ENCODE data around the gene GAGE12G.
"Not testable (repeated sequence)": the region's sequence is repeated elsewhere in the genome, so short reads cannot be mapped to it uniquely, and the experiment has no call there.

Gene GAGE12G, protein sequence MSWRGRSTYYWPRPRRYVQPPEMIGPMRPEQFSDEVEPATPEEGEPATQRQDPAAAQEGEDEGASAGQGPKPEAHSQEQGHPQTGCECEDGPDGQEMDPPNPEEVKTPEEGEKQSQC

DNA sequence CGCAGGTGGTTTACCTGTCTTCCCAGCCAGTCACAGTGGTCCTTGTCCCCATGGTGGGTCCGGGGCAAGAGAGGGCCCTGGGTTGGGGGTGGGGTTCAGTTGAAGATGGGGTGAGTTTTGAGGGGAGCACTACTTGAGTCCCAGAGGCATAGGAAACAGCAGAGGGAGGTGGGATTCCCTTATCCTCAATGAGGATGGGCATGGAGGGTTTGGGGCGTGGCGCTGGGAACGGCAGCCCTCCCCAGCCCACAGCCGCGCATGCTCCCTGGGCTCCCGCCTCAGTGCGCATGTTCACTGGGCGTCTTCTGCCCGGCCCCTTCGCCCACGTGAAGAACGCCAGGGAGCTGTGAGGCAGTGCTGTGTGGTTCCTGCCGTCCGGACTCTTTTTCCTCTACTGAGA lies at the start of gene GAGE12G:
GAGE12G (plus strand) TSS at position 301 of the 400 bp plus-strand sequence. CDS start 1,155 bp downstream, outside the sequence.
- not testable (repeated sequence) for H3K9me3 Mint-ChIP-seq; H3K27ac Mint-ChIP-seq; H3K4me3 Mint-ChIP-seq; H3K4me1 Mint-ChIP-seq; H3K27me3 Mint-ChIP-seq (ENCODE audit: low read depth); H3K36me3 Mint-ChIP-seq (ENCODE audit: low read depth)

DNA sequence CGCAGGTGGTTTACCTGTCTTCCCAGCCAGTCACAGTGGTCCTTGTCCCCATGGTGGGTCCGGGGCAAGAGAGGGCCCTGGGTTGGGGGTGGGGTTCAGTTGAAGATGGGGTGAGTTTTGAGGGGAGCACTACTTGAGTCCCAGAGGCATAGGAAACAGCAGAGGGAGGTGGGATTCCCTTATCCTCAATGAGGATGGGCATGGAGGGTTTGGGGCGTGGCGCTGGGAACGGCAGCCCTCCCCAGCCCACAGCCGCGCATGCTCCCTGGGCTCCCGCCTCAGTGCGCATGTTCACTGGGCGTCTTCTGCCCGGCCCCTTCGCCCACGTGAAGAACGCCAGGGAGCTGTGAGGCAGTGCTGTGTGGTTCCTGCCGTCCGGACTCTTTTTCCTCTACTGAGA lies 38.3 kb upstream of the GAGE12G start, which contains the start of gene GAGE12C:
GAGE12C (plus strand) TSS at position 301 of the 400 bp plus-strand sequence. CDS start 1,155 bp downstream, outside the sequence.
- not testable (repeated sequence) for H3K4me3 Mint-ChIP-seq; H3K9me3 Mint-ChIP-seq; H3K36me3 Mint-ChIP-seq (ENCODE audit: low read depth); H3K27ac Mint-ChIP-seq; H3K27me3 Mint-ChIP-seq (ENCODE audit: low read depth); H3K4me1 Mint-ChIP-seq

DNA sequence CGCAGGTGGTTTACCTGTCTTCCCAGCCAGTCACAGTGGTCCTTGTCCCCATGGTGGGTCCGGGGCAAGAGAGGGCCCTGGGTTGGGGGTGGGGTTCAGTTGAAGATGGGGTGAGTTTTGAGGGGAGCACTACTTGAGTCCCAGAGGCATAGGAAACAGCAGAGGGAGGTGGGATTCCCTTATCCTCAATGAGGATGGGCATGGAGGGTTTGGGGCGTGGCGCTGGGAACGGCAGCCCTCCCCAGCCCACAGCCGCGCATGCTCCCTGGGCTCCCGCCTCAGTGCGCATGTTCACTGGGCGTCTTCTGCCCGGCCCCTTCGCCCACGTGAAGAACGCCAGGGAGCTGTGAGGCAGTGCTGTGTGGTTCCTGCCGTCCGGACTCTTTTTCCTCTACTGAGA lies 28.8 kb upstream of the GAGE12G start, which contains the start of gene GAGE12D:
GAGE12D (plus strand) TSS at position 301 of the 400 bp plus-strand sequence. CDS start 1,155 bp downstream, outside the sequence.
- not testable (repeated sequence) for H3K4me1 Mint-ChIP-seq; H3K27me3 Mint-ChIP-seq (ENCODE audit: low read depth); H3K27ac Mint-ChIP-seq; H3K36me3 Mint-ChIP-seq (ENCODE audit: low read depth); H3K9me3 Mint-ChIP-seq; H3K4me3 Mint-ChIP-seq

DNA sequence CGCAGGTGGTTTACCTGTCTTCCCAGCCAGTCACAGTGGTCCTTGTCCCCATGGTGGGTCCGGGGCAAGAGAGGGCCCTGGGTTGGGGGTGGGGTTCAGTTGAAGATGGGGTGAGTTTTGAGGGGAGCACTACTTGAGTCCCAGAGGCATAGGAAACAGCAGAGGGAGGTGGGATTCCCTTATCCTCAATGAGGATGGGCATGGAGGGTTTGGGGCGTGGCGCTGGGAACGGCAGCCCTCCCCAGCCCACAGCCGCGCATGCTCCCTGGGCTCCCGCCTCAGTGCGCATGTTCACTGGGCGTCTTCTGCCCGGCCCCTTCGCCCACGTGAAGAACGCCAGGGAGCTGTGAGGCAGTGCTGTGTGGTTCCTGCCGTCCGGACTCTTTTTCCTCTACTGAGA lies 19.2 kb upstream of the GAGE12G start, which contains the start of gene GAGE12E:
GAGE12E (plus strand) TSS at position 301 of the 400 bp plus-strand sequence. CDS start 1,155 bp downstream, outside the sequence.
- not testable (repeated sequence) for H3K9me3 Mint-ChIP-seq; H3K36me3 Mint-ChIP-seq (ENCODE audit: low read depth); H3K4me1 Mint-ChIP-seq; H3K27ac Mint-ChIP-seq; H3K27me3 Mint-ChIP-seq (ENCODE audit: low read depth); H3K4me3 Mint-ChIP-seq

DNA sequence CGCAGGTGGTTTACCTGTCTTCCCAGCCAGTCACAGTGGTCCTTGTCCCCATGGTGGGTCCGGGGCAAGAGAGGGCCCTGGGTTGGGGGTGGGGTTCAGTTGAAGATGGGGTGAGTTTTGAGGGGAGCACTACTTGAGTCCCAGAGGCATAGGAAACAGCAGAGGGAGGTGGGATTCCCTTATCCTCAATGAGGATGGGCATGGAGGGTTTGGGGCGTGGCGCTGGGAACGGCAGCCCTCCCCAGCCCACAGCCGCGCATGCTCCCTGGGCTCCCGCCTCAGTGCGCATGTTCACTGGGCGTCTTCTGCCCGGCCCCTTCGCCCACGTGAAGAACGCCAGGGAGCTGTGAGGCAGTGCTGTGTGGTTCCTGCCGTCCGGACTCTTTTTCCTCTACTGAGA lies 9.7 kb upstream of the GAGE12G start, which contains the start of gene GAGE12F:
GAGE12F (plus strand) TSS at position 301 of the 400 bp plus-strand sequence. CDS start 1,155 bp downstream, outside the sequence.
- not testable (repeated sequence) for H3K4me1 Mint-ChIP-seq; H3K4me3 Mint-ChIP-seq; H3K27ac Mint-ChIP-seq; H3K9me3 Mint-ChIP-seq; H3K36me3 Mint-ChIP-seq (ENCODE audit: low read depth); H3K27me3 Mint-ChIP-seq (ENCODE audit: low read depth)

DNA sequence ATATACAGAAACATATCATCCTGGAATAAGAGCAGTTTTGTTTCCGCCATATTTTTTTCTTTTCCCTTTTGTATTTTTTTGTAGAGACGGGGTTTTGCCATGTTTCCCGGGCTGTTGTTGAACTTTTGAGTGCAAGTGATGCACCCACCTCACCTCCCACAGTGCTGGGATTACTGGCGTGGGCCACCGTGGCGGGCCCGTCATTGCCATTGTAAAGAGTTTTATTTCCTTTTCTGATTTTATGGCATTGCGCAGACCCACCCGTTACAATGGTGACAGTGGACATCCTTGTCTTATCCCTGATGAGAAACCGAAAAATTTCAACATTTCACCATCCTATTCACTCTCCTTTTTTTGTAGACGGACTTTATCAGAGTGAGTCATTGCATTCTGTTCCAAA lies 1.5 kb upstream of the GAGE12G start:
- not testable (repeated sequence) for H3K27me3 Mint-ChIP-seq (ENCODE audit: low read depth); H3K36me3 Mint-ChIP-seq (ENCODE audit: low read depth); H3K4me1 Mint-ChIP-seq; H3K4me3 Mint-ChIP-seq; H3K9me3 Mint-ChIP-seq; H3K27ac Mint-ChIP-seq

DNA sequence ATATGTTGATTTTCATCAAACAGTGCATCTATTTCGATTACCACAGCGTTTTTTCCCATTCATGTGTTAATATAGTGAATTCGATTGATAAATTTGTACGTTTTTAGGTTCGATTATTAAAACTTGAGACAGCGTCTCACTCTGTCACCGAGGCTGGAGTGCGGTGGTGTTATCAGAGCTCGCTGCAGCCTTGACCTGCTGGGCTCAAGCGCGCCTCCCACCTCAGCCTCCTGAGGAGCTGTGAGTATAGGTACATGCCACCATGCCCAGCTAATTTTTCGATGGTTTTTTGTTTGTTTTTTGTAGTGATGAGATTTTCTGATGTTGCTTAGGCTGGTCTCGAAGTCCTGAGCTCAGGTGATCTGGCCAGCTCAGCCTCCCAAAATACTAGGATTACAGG lies 1.0 kb upstream of the GAGE12G start:
- H3K27me3 Mint-ChIP-seq (ENCODE audit: low read depth); H3K9me3 Mint-ChIP-seq; H3K4me1 Mint-ChIP-seq; H3K4me3 Mint-ChIP-seq; H3K27ac Mint-ChIP-seq; H3K36me3 Mint-ChIP-seq (ENCODE audit: low read depth): not testable (repeated sequence)

DNA sequence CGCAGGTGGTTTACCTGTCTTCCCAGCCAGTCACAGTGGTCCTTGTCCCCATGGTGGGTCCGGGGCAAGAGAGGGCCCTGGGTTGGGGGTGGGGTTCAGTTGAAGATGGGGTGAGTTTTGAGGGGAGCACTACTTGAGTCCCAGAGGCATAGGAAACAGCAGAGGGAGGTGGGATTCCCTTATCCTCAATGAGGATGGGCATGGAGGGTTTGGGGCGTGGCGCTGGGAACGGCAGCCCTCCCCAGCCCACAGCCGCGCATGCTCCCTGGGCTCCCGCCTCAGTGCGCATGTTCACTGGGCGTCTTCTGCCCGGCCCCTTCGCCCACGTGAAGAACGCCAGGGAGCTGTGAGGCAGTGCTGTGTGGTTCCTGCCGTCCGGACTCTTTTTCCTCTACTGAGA lies 9.4 kb downstream of the GAGE12G start, which contains the start of gene GAGE12H:
GAGE12H (plus strand) TSS at position 301 of the 400 bp plus-strand sequence. CDS start 1,155 bp downstream, outside the sequence.
- H3K27me3 Mint-ChIP-seq (ENCODE audit: low read depth); H3K4me3 Mint-ChIP-seq; H3K9me3 Mint-ChIP-seq; H3K36me3 Mint-ChIP-seq (ENCODE audit: low read depth); H3K4me1 Mint-ChIP-seq; H3K27ac Mint-ChIP-seq: not testable (repeated sequence)

DNA sequence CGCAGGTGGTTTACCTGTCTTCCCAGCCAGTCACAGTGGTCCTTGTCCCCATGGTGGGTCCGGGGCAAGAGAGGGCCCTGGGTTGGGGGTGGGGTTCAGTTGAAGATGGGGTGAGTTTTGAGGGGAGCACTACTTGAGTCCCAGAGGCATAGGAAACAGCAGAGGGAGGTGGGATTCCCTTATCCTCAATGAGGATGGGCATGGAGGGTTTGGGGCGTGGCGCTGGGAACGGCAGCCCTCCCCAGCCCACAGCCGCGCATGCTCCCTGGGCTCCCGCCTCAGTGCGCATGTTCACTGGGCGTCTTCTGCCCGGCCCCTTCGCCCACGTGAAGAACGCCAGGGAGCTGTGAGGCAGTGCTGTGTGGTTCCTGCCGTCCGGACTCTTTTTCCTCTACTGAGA lies 19.0 kb downstream of the GAGE12G start, which contains the start of gene GAGE2A:
GAGE2A (plus strand) TSS at position 301 of the 400 bp plus-strand sequence. CDS start 1,155 bp downstream, outside the sequence.
- H3K27ac Mint-ChIP-seq; H3K27me3 Mint-ChIP-seq (ENCODE audit: low read depth); H3K9me3 Mint-ChIP-seq; H3K4me3 Mint-ChIP-seq; H3K4me1 Mint-ChIP-seq; H3K36me3 Mint-ChIP-seq (ENCODE audit: low read depth): not testable (repeated sequence)

DNA sequence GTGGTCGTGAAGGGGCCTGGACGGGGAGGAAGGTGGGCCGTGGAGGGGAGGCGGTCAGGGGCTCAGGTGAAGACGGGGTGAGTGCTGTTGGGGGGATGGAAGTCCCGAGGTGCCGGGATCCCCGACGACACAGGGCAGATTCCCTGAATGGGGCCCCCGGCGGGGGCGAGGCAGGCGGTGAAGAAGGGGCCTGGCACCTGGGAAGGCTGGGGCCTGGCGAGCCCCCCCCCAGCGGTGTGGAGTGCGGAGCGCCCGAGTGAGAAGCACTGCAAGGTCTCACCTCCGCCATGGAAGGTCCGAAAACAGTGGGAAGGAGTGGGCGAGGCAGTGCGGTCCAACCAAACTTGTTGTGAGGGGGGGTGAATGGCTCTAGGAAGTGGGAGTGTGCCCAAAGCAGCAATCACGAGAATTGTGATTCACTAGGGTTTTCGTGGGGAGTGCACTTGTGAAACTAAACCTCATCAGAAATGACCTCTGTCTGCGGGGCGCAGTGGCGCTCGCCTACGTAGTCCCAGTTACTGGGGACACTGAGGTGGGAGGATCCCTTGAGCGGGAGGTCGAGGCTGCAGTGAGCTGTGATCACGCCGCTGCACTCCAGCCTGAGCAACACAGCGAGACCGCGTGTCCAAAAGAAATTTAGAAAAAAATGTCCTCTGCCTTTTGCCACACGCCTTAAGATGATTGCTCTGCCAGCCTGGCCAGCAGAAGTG lies 19.7 kb downstream of the GAGE12G start:
- not testable (repeated sequence) for H3K27ac Mint-ChIP-seq; H3K4me3 Mint-ChIP-seq; H3K27me3 Mint-ChIP-seq (ENCODE audit: low read depth); H3K9me3 Mint-ChIP-seq; H3K36me3 Mint-ChIP-seq (ENCODE audit: low read depth); H3K4me1 Mint-ChIP-seq

DNA sequence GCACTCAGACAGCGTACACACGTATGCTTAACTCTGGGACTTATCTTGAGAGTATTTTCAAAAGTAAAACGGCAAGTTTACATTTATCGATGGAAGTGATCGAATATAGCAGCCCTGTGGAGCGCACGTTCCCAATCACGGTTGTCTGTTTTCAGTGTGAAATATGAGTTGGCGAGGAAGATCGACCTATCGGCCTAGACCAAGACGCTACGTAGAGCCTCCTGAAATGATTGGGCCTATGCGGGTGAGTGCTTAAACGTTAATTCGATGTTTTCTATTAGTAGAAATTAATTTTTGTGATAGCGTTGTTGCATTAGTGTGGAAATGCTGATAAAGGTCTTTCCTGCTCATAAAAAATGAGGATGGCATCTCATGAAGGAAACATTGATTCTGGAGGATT lies 20.3 kb downstream of the GAGE12G start:
- not testable (repeated sequence) for H3K27ac Mint-ChIP-seq; H3K36me3 Mint-ChIP-seq (ENCODE audit: low read depth); H3K4me3 Mint-ChIP-seq; H3K27me3 Mint-ChIP-seq (ENCODE audit: low read depth); H3K9me3 Mint-ChIP-seq; H3K4me1 Mint-ChIP-seq

DNA sequence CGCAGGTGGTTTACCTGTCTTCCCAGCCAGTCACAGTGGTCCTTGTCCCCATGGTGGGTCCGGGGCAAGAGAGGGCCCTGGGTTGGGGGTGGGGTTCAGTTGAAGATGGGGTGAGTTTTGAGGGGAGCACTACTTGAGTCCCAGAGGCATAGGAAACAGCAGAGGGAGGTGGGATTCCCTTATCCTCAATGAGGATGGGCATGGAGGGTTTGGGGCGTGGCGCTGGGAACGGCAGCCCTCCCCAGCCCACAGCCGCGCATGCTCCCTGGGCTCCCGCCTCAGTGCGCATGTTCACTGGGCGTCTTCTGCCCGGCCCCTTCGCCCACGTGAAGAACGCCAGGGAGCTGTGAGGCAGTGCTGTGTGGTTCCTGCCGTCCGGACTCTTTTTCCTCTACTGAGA lies 28.5 kb downstream of the GAGE12G start, which contains the start of gene GAGE1:
GAGE1 (plus strand) TSS at position 301 of the 400 bp plus-strand sequence. CDS start 1,155 bp downstream, outside the sequence.
- H3K27me3 Mint-ChIP-seq (ENCODE audit: low read depth); H3K27ac Mint-ChIP-seq; H3K4me3 Mint-ChIP-seq; H3K4me1 Mint-ChIP-seq; H3K36me3 Mint-ChIP-seq (ENCODE audit: low read depth); H3K9me3 Mint-ChIP-seq: not testable (repeated sequence)

Measured in nephron (organoid).